Endometrium (tissue), 2 donors: ENCODE results near the gene C20orf202.
"Not testable (repeated sequence)": the region's sequence is repeated elsewhere in the genome, so short reads cannot be mapped to it uniquely, and the experiment has no call there.

Experiments
- FAIRE-seq: peaks from 2 replicates; lab custom pipeline; 2012; peaks lifted over from hg19 to GRCh38; lab: Jason Lieb, UNC
- donor health status: control.
- donor health status: control.

The C20orf202 gene

DNA sequence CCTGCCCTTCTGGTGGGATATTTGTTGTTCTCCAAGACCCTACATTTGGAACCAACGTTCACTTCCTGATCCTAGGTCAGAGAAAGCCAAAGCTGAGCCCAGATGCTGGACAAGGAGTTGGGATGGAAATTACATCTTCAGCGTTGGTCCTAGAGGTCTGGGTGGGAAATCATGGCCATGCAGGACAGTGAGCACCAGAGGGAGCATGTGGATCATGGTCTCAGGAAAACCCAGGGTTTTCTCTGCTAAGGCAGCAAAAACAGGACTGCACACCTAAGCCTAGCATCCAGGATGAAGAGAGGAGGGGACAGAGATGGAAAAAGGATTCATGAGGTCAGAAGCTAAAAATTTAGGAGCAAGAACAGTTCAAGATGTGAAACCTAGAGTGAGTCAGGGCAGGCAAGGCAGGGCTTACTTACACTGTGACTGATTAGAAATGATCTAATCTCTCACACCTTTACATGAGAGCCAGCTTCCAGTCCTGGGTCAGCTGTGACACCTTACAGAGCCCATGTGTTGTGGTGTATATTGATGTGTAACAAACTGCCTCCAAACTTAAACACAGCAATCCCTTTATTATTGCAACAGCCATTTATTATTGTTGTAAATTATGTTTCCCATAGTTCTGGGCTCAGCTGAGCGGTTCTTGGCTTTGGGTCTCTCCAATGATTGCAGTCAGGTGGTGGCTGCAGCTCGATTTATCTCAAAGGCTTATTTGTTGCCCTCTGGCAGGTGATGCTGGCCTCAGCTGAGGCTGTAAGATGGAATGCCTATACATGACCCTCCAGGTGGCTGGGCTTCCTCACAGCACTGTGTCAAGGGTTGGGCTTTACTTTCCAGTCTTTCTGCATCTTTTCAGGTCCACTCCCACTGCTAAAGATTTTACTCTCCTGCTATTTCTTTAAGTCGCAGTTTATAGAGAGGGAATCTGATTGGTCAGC lies 6.5 kb downstream of the C20orf202 start:
- FAIRE-seq = no peak

DNA sequence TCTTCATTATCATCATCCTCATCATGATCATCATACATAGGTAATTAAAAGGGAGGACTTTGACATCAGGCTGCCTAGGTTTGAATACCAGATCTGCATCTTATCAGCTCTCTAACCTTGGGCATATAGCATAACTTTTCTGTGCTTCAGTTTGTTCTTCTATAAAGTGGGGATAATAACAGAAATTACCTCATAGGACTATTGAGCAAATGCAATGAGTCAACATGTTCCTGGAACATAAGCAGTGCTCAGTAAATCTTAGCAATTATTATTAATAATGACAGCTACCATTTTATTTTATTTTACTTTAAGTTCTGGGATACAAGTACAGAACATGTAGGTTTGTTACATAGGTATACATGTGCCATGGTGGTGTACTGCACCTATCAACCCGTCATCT lies 7.2 kb downstream of the C20orf202 start:
- no peak for FAIRE-seq

DNA sequence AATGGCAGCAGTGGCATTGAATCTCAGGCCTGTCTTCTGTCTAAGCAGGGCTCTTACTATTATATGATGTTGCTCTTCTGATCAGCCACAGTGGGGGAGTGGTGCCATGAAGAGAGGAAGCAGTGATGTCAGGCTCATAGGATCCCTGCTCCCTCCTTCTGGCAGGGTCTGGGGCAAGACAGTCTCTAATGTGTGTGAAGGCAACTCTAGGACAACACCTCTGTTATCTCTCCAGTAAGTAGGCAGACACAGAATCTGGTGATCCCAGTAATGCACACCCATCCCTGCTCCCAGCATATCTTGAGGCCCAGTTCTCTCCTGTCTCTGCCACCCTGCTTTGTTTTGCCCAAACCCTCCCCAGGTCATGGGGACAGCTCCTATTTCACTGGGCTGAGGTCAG lies 8.8 kb downstream of the C20orf202 start:
- FAIRE-seq = no peak

DNA sequence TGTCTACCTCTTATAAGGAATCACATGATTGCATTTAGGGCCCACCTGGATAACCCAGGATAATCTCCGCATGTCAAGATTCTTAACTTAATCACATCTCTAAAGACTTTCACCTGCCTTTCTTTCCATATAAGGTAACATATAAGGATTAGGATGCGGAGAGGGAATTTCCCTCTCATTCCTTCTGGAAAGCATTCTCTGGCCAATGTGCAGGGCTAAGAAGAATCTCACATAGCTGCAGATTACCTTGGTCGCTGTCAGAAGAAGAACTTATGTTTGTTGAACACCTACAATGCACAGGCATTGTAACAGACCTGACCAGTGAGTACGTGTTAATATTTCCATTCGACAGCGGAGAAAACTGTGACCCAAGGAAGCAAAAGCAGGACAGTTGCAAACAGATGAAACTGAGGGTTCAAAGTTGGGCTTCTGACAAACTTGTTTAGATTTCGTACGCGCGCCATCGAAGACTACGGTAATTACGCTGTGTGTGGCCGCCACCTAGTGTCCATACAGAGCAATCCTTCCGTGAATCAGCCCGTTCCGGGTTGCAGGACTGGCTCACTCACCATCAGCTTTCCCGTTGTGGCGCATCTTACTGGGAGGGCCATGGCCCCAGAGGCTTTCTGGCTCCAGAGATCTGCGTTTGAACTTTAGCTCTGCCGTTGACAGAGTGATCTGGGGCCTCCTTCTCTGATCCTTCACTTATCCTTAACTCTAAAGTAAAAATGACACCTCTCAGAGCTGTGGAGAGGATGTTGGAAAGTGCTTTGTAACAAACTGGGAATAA lies 9.5 kb downstream of the C20orf202 start:
- FAIRE-seq = no peak

DNA sequence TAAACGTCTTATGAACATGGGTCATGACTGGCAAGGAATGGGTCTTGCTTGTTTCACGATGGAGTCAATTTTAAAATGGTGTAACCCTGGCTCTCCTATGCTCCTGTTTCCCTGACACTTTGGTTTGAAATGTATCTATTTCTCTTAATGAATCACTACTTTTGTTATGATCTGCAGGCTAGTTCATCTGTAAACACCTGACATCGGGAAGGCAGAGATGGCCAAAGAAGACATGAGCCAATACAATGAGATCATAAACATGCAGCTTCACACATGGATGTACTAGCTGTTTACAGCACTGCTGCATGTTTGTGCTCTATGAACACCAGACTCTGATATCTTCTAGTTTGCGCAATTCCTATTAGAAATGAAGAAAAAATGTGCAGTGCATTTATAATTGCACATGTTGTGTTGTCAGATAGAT lies 11.6 kb downstream of the C20orf202 start:
- FAIRE-seq = no peak

DNA sequence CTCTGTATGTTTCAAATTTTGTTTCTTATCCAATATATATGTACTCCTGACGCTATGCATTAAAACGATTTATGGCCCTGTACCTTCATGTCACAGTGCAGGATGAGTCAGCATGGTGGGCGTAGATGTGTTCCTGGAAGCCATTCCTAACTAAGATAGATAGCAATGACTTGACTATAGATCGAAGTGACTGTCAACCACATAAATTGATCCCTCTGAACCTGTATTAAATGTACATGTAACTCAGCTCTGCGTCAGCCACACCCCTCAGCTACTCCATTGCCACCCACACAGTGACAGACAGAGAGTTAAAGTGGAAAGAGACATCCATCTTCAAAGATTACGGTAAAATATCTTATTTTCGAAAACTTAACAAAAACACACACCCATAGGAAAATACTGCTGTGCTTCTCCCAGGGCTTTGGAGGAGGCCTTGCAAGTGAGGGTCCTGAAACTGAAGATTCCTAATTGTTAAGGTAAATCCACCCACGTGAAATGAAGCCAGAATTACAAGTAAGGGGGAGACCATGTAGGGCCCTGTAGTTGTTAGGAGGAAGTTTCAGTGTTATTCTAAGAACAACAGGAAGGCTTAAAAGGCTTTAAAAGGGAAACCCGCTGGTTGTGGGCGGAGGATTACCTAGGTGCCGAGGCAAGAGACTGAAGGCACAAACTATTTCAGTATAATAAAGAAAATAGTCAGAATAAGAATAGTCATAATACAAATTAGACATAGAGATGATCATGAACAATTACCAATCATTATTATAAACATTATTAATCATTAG lies 12.3 kb downstream of the C20orf202 start:
- no peak for FAIRE-seq

DNA sequence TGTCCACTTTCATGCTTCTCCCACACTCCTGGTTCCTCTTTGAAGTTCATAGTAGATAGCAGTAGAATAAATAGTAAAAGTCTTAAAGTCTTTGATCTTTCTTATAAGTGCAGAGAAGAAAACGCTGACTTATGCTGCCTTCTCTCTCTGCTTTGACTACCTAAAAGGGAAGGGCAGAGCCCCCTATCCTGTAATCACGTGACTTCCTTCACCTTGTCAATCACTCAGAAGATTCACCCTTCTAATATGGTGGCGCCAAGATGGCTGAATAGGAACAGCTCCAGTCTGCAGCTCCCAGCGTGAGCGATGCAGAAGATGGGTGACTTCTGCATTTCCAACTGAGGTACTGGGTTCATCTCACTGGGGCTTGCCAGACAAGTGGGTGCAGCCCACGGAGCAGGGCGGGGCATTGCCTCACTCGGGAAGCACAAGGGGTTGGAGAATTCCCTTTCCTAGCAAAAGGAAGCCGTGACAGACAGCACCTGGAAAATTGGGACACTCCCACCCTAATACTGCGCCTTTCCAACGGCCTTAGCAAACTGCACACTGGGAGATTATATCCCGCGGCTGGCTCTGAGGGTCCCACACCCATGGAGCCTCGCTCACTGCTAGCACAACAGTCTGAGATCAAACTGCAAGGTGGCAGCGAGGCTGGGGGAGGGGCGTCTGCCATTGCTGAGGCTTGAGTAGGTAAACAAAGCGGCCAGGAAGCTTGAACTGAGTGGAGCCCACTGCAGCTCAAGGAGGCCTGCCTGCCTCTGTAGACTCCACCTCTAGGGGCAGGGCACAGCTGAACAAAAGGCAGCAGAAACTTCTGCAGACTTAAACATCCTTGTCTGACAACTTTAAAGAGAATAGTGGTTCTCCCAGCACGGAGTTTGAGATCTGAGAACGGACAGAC lies 13.5 kb downstream of the C20orf202 start:
- FAIRE-seq = not testable (repeated sequence)

DNA sequence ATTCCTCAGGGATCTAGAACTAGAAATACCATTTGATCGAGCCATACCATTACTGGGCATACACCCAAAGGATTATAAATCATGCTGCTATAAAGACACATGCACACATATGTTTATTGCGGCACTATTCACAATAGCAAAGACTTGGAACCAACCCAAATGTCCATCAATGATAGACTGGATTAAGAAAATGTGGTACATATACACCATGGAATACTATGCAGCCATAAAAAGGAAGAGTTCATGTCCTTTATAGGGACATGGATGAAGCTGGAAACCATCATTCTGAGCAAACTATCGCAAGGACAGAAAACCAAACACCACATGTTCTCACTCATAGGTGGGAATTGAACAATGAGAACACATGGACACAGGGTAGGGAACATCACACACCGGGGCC lies 19.5 kb downstream of the C20orf202 start:
- not testable (repeated sequence) for FAIRE-seq

DNA sequence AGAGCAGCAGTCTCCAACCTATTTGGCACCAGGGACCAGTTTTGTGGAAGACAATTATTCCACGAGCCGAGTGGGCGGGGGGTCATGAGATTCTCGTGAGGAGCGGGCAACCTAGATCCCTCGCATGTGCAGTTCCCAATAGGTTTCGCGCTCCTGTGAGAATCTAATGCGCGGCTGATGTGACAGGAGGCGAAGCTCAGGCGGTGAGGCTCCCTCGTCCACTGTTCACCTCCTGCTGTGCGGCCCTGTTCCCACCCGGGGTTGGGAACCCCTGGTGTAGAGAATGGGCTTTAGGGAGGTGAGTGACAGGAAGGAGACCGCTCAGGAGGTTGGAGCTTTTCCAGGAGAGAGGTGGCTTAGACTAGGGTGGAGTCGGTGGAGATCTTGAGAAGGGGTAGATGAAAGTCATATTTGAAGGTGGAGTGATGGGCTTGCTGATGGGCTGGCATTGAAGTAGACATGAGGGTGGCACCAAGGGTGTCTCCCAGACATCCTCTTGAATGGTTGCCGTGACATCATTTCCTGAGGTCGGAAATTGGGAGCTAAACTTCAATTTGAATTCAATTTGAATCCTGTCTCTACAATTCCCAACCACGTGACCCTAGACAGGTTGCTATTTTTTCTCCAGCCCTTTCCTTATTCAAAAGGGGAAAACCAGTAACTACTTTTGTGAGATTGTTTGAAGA lies 21.1 kb downstream of the C20orf202 start:
- FAIRE-seq = no peak

DNA sequence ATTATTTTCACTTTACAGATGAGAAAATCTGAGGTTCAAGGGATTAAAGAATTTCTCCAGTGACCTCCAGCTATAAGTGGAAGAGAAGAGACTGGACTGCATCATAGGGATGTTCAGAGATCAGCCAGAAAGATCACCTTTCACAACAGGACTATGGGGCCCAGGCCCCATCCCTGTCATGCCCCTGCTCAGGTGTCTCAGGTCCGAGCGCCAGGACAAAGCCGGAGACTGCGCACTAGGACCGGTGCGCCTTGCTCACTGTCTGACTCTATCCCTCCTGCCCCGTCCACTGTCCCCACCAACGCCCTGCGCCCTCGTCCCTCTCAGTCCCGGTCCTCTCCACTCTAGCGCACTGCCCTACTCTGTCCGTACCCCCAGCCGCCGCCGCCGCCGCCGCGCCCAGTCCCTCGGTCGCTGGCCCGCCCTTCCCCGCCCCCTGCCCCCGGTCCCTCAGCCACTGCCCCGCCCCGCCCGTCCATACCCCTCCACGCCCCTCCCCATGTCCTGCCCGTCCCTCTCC lies 22.1 kb downstream of the C20orf202 start:
- no peak for FAIRE-seq

DNA sequence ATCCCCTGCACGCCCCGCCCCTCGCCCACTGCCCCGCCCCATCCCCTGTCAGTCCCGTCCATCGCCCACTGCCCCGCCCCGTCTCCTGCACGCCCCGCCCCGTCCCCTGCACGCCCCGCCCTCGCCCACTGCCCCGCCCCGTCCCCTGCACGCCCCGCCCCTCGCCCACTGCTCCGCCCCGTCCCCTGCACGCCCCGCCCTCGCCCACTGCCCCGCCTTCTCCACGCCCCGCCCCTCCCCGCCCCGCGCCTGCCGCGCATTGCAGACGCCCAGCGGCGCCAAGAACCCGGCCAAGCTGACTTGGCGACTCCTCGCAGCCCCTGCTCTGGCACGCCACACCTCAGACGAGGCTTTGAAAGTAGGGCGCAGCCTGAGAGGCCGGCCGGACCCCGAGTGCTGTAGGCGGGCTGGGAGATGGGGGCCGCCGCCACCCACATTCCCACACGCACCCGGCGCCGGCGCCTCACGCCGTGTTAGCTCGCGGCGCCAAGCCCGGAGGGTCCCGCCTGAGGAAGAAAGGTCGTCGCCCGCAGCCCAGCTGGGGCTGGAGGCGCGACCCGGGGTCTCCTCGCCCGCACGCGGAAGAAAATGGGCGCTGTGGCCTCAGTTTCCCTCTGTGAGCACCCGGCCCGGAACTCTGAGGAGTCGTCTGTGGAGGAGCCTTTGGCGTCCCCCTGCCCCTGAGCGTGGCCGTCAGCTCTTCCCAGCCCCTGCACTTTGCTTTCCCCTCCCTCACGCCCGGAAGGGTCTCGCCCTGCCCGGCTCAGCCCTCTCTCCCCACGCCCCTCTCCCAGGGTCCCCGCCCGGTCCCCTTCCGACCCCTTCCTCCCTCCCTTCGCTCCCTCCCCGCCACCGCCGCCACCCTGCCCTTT lies 22.8 kb downstream of the C20orf202 start, which contains the start of gene RAD21L1:
Gene RAD21L1 (plus strand): TSS at position 262 of the 872 bp plus-strand sequence. CDS start 2,410 bp downstream, outside the sequence.
- FAIRE-seq = no peak

DNA sequence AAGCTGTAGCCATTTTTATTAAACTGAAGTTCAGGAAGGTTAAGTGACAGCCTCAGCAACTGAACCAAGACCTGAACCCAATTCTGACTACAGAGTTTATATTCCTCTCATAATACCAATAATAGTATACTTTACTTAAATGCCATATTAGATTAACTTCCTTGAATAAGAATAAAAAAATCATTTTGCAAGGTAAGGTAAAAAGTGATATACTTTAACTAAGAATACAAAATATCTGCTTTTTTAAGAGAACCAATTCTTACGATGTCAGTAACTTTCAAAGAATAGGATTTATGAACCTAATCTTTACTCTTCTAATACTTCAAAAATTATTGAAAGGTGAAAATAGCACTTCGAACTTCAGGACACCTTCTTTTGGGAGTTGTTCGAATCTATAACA lies 26.3 kb downstream of the C20orf202 start:
- no peak for FAIRE-seq

DNA sequence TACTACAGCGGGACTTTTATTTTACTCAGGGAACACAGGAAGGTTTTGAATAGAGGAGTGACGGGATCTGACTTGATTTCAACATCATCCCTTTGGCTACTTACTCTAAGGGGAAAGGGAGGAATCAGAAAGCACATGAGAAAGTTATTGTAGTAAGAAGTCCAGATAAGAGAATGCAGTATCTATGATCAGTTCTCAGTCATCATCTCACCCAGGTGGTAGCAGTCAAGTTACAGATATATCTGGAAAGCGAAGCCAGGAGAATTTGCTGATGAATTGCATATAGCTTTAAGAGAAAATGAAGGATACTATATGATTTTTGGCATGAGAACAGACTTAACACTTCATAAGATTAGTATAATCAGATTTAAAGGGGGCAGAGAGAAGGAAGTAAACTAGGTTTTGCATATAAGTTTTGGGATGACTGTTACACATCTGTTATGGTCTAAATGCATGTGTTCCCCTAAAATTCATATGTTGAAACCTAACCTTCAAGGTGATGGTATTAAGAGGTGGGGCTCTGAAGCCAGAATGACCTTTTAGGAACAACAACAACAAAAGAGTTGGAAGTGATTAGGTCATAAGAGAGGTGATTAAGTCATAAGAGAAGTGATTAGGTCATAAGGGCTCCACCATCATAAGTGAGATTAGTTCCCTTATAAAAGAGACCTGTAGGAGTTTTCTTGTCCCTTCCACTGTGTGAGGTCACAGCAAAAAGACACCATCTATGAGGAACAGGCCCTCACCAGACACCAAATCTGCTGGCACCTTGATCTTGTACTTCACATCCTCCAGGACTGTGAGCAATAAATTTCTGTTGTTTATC lies 29.2 kb downstream of the C20orf202 start:
- FAIRE-seq = no peak

DNA sequence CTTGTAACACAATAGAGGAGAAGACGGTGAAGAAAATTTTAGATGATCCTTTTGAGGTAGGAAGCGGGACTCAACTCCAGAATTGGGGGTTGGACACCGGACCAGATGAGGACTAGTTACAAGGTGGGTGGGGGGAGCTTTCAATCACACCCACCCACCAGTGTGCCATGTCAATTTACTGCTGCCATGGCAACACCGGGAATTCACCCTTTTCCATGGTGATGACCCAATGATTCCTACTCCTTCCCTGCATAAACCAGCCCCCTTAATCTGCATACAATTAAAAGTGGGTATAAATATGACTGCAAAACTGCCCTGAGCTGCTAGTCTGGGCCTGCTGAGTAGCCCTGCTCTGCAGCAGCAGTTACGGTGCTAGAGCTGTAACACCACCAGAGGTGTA lies 37.3 kb downstream of the C20orf202 start:
- no peak for FAIRE-seq

DNA sequence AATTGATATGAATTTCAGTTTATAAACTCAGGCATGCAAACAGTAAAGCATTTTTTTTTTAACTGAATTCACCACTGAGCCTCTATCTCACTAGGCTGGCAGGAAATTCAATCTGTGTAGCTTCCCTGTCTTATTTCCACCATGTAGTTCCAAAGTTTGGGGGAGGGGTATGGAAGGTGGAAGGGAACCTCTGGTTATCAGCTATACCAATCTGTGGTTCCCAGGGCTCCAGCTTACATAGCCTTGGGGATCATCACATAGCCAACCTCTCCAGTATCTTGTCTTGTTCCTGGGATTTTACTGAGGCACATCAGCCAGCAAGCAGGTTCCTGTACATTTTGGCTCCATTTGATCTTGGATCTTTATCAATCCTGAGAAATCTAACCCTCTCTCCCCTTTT lies 38.2 kb downstream of the C20orf202 start:
- no peak for FAIRE-seq

DNA sequence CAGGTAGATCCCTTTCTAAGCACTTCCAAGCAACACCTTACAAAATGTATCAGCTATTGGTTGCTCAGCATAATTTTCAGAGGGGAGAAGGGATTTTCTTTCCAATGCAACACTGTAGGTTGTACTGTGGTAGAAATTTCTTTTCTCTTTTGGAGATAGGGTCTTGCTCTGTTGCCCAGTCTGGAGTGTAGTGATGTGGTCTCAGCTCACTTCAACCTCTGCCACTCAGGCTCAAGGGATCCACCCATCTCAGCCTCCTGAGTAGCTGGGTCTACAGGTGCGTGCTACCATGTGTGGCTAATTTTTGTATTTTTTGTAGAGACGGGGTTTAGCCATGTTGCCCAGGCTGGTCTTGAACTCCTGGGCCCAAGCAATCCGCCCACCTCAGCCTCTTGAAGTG lies 38.8 kb downstream of the C20orf202 start:
- no peak for FAIRE-seq

DNA sequence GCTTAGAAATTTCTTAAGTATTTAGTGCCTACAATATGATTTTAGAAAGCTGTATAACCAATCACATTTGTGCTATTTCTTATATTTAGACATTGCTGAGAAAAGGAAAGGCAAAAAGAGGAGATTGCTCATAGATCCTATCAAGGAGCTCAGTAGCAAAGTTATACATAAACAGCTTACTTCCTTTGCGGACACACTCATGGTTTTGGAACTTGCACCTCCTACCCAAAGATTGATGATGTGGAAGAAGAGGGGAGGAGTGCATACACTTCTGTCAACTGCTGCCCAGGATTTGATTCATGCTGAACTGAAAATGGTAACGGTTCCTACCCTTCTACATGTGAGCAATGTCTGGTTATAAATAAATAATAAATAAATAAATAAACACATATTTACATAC lies 39.3 kb downstream of the C20orf202 start:
- FAIRE-seq = no peak

DNA sequence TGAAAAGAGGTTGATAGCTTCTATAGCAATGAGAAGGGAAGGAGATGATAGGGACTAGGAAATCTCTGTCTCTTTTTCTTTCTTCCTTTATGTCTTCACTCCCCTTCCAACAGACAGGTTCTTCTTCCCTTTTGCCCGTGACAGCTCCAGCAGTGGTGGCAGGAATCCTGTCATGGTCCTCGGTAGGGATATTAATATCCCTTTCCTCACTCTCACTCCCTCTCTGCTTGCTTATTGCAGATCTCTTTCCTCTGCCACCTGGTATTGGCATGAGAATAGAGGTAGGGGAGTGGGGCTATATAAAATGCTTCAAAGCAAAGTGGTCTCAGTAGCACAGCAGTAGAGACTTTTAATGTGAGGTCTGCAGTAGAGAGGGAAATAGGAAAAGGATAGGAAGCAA lies 42.3 kb downstream of the C20orf202 start:
- no peak for FAIRE-seq
